GM18505 (cell line): ENCODE results near the gene PFDN6.

Experiments used
- ATAC-seq: cut with Tn5 transposase; IDR thresholded peaks from one replicate; pipeline ENCODE4 v1.9.1; 2021; ENCODE audit not compliant: unreplicated experiment
- POLR2A ChIP-seq: IDR thresholded peaks from 4 replicates; pipeline ENCODE4 v1.6.1; 2011; ENCODE audit warnings: borderline replicate concordance; ENCODE audit not compliant: insufficient read depth, insufficient read length; ENCODE audit errors: extremely low read depth

The PFDN6 gene

DNA sequence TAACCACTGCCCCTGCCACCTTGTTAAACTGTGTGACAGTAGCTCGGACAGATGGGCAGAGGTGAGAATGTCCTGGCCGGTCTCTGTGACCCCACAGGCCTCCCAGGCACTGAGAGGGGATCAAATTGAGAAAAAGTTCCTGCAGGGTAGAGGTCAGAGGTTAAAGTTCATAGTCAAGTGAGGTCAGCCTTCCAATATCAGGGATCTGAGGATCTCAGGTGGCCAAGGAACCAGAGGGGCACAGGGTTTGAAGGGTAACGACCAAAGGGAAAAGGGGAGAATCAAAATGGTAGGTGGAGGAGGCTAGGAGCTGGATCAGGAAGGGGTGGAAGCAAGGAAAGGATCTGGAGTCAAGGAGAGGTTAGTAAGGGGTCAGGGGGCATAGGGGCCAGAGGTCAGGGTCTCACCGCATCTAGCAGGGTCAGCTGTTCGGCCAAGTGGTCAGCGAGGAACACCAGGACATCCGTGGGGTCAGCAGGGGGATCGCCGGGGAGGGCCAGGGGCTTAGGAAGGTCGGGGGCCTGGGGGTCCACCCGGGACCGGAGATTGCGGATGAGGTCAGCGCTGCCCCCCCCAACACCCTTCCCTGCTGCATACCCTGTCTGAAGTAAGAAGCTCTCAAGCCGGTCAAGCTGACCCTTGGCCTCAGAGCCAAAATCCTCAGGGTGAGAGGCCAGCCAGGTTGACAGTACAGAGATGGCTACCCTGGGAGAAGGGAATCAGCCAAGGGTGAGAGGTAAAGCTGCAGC lies 6.4 kb downstream of the PFDN6 start:
- TF ChIP-seq POLR2A = no peak
- no peak for ATAC-seq

DNA sequence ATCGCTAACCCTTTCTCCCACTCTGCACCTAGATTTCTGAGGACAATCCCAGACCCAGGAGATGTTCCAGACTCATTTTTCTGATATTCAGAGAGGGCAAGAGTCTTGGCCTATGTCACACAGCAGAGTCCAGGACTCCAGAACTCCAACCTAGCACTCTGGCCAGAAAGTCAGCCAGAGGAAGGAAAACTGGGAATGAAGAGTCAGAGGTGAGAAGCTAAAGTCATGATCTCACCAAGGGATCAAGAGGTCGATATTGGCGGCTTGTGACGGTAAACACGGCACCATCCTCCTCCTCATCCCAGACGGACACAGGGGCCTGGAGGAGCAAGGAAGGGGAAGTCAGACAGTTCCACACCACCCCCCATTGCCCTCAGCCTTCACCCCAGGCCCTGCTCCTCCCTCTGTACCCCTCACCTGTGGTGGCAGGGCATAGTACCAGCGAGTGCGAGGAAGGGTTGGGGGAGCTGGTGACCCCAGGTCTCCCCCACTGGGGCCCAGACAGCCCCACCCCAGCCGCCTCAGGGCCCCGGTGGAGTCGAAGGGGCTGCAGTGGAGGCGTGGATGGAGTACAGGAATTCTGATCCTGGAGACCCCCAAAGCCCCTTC lies 7.5 kb downstream of the PFDN6 start:
- no peak for TF ChIP-seq POLR2A
- no peak for ATAC-seq

DNA sequence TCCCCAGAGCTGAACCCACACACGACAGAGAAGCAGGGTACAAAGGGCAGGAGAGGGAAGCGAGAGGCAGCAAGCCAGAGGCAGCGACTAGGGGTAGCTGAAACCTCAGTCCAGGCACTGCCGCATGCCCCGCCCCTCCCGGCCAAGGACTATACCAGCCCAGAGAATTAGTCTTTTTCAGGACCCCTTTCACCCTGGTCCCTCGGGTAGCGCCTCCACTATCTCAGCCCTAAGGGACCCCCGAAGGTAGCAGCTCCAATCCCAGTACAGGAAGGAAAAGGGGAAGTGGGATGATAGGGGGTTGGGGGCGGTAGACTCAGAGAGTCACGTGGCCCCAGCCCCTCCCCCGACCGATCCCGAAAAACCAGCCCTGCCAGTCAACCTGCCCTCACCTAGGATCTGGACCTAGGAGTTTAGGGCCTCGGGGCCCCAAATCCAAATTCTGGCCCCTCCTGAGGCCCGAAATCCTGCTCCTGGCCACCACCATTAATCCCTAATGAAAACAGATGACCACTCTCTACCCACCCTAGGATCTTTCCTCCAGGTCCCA lies 8.1 kb downstream of the PFDN6 start:
- no peak for TF ChIP-seq POLR2A
- ATAC-seq = no peak

DNA sequence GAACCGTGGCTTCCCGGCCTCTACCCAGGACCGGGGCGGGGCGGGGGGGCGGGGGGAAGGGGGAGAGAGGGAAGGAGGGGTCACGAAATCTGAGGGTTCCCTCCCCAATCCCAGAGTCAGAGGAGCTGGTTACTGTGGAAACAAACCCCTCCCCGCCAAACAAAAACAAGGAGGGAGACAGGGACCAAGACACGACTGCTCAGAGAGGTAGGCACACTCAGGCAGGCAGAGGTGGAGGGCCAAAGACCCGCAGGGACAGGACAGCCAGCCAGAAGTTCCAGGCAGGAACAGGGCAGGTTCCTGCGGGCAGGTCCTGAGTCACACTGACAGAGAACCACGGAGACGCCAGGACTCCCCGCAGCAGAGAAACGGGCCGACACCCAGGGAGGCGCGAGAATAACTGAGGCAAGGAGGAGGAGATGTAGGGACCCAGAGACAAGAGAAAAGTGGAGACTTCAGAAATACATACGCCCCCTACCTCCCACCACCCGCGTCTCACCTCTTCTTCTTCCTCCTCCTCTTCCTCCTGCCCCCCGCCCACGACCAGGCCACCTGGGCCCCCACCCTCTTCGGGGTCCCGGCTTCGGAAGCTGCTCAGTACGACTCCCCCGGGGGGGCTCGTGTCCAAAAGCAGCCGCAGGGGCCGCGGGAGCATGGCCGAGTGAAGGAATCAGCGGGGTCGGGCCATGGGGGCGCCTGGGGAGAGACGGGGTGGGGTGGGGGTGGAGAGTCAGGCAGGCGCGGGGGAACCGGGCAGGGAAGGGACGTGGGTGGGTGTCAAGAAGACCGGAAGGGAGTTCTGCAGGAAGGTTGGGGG lies 8.8 kb downstream of the PFDN6 start:
- TF ChIP-seq POLR2A = peak; percentile 15
- no peak for ATAC-seq

DNA sequence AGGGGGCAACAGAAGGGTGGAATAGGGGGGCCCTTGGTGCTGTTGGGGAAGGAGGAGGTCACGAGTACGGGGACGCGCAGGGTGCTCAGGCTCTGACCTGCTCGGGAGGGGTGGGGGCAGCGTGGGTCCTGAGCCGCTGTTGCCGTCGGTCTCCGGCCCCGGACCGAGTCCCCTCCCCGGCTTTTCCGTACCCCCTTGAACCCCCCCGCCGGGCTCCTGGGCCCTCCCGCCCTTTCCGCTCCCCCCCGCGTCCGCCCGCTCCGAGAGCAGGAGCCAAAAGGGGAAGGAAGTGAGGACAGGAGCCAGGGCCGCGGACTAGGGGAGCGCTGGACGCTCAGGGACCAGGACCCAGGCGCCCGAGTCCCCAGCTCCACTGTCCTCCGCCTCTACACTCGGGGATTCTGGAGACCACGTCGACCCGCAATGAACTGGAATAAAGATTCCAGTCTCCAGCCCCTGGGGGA lies 9.4 kb downstream of the PFDN6 start, which contains the start of gene RGL2:
Gene RGL2, minus strand, starts transcription at position 170 of the 464 bp plus-strand sequence. CDS start 332 bp downstream, outside the sequence.
- peak; percentile 8 for ATAC-seq
- no peak for TF ChIP-seq POLR2A

DNA sequence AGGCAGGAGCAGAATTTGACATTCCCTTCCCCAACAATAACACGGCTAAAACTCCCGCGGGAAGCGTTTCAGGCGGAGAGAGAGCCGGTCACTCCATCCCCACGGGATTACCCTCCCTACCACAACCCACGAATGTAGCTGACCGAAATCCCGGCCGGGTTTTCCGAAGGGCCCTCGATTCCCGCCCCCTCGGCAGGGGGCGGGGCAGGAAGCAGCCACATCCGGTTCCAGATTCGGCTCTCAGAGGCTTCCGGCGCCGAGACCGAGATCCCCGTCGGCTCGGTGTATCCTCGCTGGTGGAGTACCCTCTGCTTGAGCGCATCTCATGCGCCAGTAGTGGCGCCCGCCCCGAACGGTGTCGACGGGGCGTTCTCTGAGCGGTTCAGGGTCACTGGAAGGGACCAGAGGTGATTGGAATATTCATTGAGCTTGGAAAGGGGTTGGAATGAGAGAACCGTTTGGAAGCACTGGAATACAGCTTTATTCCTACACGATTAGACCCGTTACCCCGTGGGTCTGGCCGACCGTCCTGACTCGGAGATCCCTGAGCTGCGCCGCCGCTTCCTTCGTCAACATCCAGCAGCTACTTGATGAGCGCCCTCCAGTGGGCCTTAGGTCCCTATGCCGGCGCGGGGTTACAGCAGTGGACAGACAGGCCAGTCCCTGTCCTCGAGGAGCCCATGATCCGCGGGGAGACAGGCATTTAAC lies 10.0 kb downstream of the PFDN6 start:
- TF ChIP-seq POLR2A = peak; percentile 92
- peak; percentile 55 for ATAC-seq

DNA sequence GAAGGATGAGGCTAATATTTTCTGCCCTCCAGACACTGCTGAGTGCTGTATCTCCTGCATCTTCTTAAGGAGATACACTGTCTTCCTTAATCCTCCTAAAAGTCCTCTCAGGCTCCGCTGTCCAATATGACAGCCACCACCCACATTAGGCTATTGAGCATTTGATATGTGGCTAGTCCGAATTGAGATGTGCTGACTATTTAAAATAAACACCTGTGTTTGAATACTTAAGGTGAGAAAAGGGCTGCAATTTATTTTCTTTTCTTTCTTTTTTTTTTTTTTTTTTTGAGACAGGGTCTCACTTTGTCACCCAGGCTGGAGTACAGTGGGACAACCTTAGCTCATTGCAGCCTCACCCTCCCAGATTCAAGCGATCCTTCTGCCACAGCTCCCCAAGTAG lies 12.5 kb downstream of the PFDN6 start:
- no peak for ATAC-seq
- no peak for TF ChIP-seq POLR2A

DNA sequence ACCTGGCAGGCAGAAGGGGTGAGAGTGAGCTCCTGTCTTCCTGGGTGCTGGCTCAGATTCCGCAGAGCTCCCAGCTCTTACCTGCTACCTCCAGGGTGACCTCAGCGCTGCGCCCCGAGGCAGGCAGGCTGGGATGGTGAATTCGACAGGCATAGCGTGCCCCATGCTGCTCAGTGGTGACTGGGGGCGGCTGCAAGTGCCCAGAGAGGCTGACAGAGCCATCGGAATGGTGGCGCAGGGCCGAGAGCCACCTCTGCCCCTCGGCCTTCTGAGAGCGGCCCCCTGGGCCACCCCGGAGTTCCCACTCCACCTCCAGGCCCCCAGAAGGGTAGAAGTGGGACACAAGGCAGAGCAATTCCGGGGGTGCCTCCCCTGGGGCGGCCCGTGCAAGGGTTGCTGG lies 14.8 kb downstream of the PFDN6 start:
- no peak for ATAC-seq
- TF ChIP-seq POLR2A = no peak

DNA sequence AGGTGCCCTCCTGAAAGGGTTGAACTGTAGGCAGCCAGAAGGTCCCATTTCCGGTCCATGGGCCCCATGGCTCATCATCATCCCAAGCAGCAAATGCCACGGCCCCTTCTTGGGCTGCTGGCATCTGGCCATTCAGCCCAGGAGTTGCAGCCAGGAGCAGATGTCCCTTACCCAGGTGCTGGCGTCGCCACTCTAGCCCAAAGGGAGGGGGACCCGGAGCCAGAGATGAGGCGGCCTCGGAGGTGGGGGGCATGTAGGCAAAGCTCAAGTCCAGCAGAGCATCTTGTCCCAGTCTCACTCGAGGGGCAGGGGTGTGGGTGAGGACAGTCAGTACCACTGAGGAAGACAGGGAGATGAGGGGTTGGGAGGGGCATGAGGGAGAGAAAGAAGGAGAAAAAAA lies 15.7 kb downstream of the PFDN6 start:
- ATAC-seq = no peak
- TF ChIP-seq POLR2A = no peak

DNA sequence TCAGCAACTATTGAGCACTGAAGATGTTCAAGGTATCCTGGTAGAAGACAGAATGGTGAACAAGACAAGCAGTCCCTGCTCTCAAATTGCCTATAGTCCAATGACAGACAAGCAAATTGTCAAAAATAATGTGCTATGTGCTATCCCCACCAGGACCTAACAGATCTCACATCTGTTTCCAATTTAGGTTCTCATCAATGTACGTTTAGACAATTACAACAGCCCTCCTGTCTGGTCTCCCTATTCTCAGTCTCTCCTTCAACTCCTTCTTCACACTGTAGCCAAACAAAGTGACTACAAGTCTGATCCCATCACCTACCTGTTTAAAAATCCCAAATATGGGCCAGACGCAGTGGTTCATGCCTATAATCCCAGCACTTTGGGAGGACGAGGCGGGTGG lies 17.0 kb downstream of the PFDN6 start:
- no peak for ATAC-seq
- TF ChIP-seq POLR2A = no peak

DNA sequence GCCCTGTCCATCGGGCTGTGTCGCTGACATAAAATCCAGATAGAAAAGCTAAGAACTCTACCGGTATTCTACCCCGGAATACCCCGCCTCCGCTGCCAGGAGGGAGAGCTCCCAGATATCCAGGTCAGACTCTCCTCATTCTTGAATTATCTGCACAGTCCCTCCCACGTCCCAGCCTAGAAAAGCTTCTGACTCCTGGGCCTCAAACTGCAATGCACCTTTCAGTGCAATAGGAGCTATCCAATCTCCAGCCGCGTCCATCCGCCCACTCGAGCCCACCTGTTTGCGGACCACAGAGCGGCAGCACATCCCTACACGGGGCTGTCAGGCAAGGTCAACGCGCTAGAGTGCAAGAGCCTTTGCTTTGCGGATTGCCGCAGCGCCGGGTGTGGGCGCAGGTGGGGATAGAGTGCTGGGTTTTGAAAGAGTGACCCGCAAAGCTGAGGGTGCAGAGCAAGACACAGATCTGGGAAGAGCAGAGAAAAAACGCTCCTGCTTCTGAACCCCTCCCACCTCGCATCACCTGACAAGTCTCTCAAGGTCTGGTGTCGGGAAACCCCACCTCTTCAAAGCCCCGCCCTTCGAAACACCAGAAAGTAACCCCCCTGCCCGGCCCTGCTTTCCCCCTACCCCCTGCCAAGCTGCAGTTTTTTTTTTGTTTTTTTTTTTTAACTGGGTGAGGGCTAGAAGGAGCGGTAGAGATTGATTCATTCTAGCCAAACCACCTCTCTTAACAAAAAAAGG lies 23.1 kb downstream of the PFDN6 start:
- ATAC-seq = no peak
- TF ChIP-seq POLR2A = no peak

DNA sequence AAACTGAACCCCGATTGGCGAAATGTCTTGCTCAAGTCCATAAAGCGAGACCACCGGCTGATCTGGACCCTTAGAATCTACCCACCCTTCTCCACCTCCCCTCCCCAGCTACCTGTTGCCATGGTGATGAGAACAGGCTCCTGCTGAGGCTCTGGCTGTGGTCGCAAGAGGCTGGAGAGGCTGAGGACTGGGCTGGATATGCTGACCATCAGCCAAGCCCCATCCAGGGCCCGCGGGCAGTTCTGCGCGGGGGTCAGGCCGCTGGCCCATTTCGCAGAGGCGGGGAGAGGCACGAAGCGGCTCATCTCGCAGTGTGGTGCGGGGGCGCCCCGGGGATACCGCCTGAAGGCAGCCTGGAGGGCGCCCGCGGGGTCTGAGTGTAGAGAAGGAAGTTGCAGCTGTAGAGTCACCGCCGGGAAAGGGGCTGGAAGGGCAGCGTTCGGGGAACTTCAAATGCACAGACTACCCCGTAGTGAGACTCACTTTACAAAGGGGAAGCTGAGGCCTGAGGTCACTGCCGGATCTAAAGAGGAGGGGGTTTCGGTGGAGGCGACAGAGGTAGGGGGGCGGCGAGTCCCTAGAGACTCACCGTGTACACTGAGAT lies 23.8 kb downstream of the PFDN6 start:
- ATAC-seq = no peak
- no peak for TF ChIP-seq POLR2A
